ENCODE measurements around the gene CNOT6. TPM values are rescaled to one million over a fixed set of nuclear protein-coding genes. Genes with fewer than 3 reads are reported as not detected.

The CNOT6 gene
- polyA plus RNA-seq, 4 donors, result 53.0 to 74.1 (median 61.4) TPM

DNA sequence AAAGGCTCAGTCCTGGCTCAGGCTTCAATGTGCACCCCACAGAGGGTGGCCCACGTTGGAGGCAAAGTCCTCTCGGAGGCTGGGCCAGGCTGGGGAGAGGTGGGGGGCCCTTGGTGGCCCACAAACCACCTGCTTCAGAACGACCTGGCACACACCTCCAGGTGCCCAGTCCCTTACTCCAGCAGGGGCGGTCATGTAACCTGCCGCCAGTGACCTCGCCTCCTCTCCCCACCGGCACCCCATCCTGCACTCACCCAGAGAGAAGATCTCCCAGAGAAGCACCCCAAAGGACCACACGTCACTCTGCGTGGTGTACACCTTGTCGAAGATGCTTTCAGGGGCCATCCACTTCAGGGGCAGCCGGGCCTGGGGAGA lies 119.6 kb downstream of the CNOT6 start:
- DNase-seq (ENCODE audit: low read depth in 4 of 4, low spot score in 3 of 4), result no peak

DNA sequence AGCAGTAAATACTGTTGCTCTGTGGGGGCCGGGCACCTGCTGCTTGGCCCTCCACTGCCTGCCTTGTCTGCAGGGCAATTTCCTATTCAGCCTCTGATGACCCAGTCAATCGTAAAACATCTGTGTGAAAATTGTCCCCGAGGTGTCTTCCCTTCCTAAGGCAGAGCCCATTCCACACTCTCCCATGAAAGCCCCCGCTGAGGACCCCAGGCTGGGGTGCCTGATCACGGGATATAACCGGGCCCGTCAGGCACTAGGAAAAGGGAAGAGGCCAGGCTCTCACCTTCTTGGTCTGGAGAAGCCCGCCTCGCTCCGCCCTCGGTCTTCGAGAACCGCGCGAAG lies 124.3 kb downstream of the CNOT6 start:
- DNase-seq (ENCODE audit: low read depth in 4 of 4, low spot score in 3 of 4), result no peak

DNA sequence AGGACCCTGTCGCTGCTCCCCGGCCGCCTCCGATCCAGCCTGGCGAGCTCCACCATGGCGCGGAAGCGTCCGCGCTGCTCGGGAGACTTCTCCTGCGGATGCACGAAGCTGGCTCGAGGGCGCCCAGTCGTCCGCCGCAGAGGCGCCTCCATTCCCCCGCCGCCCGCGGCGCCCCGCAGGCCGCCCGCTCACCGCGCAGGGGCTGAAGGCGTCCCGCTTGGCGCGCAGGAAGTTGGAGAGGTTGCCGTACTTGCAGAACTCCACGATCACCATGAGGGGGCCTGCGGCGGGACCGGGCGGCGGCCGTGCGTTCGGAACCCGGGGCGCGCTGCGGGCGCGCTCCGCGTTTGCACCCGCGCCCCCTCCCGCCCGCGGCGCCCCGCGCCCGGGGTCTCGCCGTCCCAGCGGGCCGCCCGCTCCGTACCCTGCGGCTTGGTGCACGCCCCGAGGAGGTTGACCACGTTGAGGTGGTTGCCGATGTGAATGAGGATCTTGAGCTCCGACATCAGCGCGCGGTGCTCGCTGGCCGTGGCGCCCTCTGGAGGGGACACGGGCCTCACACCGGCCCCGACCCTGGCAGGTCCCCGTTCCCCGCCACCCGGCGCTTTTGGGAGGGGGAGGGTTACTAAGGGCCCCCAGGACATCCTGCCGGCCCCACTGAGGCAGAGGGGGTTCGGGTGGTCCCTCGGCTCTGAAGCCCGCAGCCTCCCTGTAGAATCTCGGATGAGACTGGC lies 124.8 kb downstream of the CNOT6 start:
- peak in 2 of 4 donors; percentile 32 to 36 for DNase-seq (ENCODE audit: low read depth in 4 of 4, low spot score in 3 of 4)

DNA sequence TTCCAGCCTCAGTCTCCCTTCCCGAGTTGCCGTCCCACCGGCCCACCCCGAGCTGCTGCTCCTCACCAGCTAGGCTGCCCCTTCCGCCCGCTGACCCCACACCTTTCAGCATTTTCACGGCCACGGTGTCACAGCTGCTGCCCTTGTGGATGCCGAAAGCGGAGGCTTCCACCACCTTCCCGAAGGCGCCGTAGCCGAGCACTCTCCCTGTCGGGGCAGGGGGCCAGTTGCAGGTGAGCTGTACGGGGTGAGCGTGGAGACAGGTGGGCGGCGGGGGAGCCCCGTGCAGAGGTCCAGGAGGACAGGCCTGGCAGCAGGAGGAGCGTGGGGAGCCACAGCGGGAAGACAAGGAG lies 125.4 kb downstream of the CNOT6 start:
- no peak for DNase-seq (ENCODE audit: low read depth in 4 of 4, low spot score in 3 of 4)

DNA sequence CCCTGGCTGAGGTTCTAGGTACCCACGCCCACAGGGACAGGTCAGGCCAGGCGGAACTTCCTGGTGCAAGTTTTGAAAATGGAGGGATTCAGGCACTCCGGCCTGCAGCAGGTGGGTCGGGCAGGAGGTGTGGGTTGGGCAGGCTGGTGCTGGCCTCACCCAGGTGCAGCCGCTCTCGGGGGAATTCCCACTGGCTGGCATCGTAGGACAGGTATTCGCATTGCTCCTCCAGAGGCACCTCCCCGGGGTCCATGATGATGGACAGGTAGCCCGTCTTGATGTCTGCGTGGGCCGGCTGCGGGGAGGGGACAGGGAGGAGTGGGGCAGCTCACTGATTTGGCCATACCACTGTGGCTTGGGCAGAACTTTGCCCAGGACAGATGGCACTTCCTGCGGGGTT lies 125.8 kb downstream of the CNOT6 start:
- no peak for DNase-seq (ENCODE audit: low read depth in 4 of 4, low spot score in 3 of 4)

DNA sequence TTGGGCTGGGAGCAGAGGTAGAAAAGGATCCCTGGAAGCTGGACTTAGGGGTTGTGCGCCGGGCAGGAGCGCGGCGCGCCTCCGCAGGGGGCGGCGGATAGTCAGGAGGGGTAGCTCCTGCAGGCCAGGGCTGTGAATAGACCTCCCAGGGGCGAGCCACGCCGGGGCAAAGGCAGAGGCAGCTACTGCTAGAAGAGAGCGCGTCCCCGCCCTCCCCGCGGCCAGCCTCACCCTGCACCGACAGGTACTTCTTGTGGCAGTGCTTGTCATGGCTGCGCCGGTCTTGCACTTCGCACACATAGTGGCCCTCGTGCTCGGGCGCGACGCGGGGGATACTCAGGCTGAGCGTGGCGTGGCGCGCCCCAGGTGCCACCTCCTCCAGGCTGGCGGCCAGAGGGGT lies 127.1 kb downstream of the CNOT6 start:
- DNase-seq (ENCODE audit: low read depth in 4 of 4, low spot score in 3 of 4), result no peak

DNA sequence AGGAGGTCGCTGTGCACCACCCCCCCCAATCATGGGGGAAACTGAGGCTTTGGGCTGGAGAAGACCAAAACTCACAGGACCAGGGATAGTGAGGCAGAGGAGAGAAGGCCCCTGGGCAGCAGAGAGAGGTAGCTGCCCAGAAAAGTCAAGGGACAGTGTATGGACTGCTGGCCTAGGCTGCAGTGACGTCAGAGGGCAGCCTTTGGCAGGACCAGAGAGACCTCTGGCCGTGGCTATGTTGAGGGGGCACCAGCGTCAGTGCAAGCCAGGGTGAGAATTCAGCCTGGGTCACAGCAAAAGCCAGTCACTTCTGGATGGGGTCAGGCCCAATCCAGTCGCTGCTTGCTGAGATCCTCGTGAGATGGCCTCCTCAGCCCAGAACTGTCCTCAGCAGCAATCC lies 128.7 kb downstream of the CNOT6 start:
- DNase-seq (ENCODE audit: low read depth in 4 of 4, low spot score in 3 of 4), result no peak

DNA sequence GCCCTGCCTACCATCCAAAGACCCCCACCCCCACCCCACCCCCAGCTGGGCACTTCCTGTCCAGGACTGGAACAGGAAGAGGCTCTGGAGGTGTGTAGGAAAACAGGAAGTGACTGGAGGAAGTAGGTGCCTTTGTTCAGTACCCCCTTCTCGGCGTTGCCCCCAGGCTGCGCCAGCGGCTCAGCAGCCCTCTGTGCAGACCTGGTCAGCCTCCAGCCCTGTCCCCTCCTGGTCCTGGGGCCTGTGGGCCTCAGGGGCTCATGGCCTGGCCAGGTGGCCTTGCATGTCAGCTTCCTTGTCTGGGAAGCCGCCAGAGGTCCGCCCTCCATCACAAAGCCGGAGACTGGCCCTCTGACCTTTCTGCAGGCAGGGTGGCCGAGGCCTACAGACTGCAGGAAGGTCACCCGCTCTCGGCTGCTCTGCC lies 129.2 kb downstream of the CNOT6 start:
- DNase-seq (ENCODE audit: low read depth in 4 of 4, low spot score in 3 of 4), result no peak

DNA sequence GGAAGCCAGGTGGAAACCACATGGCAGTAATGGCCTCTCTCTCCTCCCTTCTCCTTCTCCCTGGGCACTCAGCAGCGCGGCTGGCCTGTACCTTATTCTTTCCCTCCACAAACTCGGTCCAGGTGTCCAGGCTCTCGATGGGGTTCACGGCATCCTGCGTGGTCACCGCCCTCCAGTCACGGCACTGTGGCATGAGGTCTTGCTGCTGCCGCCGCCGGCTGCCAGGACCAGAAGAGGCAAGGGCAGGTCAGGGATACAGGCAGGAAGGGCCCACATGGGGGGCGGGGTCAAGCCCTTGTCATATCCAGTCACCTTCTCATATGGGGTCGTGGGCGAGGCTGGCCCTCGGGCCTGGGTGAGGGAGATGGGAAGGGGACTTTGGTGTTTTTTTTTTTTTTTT lies 129.7 kb downstream of the CNOT6 start:
- no peak for DNase-seq (ENCODE audit: low read depth in 4 of 4, low spot score in 3 of 4)

DNA sequence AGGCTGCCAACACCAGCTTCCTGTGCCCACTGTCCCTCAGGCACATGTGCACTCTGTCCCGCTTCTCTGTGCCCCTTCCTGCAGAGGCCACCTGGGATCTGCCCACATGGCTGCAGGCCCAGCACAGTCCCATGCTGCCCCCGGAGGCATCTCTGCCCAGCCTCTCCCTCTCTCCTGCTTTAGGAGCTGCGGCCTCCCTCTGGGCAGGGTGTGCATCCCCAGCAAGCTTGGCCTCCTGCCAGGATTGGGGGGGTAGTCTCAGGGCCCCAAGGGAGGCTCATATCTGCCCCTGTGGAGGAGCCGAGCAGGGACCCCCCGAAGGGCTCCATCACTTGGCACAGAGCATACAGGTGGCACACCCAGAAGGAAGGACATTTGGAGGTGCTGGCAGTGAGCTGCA lies 130.4 kb downstream of the CNOT6 start:
- DNase-seq (ENCODE audit: low read depth in 4 of 4, low spot score in 3 of 4), result no peak

DNA sequence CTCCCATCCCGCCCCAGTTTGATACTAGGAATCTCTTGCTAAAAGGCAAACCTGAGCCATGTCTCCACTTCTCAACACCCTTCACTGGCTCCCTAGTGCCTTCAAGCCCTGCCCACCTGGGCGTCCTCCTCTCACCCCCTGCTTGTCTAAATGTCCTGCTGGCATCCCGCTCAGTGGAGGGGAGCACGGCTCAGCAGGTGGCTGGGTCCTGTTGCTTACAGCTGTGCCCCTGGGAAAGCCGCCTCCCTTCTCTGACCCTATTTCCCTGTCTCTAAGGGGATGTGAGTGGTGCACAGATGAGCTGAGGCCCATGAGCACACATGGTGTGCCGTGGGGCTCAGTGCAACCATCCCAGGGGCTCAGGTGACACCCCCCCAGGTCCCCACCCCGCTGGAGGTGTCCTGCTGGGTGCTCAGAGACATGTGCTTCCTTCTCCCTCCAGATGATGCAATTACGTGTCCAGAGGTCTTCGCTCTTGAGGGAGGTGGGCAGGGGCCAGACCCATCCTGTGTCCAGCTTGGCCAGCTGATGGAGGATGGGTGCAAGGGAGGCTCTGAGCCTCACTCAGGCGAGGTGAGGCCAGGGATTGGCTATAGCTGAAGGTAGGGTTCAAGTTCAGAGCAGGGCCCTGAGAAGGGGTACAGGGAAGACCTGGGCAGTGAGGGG lies 131.1 kb downstream of the CNOT6 start:
- no peak for DNase-seq (ENCODE audit: low read depth in 4 of 4, low spot score in 3 of 4)

DNA sequence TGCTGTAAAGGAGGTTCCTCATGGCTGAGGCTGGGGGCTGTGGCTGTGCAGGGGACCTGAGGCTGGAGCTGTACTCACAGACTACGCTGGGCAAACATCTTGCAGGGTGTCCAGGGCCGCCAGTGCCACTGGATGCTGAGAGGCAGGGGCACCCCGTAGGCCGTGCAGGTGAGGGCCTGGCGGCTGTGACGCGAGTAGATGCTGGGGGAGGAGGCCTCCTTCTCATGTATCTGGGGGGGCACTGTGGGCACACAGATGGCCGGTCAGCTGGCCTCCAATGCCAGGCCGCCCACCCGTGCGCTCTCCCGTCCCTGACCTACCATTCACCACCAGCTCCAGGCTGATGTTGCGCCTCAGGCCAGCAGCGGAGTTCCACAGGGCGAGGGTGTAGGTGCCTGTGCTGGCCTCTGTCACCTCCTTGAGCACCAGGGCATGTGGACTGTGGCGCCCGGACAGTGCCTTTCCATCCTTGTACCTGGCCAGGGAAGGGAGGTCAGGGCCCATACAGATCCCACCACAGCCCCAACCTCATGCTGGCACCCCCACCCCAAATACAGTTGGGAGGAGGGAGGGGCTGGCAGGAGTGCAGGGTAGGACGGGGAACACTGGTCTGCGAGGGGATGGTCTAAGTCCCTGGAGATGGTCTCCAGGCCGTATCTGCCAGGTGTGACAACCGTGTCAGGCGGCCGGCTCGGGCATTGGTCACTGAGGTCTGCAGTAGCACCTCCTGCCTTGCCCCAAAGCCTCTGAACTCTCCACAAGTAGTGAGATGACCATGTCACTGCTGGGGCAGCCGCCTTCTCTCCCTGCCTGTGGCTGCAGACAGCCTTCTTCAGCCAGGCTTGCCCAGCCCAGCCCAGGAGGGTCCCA lies 131.8 kb downstream of the CNOT6 start:
- no peak for DNase-seq (ENCODE audit: low read depth in 4 of 4, low spot score in 3 of 4)

DNA sequence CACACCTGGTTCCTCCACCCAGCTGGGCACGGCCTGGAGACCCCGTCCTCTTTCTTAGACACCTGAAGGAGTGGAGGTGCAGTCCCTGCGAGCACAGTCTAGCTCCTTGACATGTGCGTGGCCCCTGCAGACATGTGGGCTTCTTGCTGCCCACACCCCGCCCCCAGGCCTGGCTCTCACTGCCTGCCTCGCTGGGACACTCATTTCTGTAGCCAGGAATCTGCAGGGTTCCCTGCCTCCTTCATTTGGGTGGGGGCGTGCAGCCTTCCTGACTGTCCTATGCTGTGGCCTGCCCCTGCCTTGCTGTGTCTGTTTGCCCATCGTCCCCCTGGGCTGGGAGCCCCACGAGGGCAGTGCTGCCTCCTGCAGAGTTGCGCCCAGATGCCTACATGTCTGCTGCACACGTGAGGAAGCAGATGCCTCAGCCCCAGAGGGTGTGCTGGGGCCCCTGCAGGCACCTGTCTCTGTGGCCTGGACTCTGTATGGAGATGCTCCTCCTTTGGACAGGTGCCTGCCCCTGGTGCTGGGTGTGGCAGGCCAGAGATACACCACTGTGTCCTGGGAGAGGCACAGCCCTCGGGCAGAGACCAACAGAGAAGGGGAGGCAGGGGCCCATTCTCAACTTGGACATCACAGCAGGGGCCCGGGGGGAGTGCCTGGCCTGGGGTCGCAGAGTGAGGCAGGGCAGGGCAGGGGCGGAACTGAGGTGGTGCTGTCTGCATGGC lies 132.6 kb downstream of the CNOT6 start:
- DNase-seq (ENCODE audit: low read depth in 4 of 4, low spot score in 3 of 4), result no peak

DNA sequence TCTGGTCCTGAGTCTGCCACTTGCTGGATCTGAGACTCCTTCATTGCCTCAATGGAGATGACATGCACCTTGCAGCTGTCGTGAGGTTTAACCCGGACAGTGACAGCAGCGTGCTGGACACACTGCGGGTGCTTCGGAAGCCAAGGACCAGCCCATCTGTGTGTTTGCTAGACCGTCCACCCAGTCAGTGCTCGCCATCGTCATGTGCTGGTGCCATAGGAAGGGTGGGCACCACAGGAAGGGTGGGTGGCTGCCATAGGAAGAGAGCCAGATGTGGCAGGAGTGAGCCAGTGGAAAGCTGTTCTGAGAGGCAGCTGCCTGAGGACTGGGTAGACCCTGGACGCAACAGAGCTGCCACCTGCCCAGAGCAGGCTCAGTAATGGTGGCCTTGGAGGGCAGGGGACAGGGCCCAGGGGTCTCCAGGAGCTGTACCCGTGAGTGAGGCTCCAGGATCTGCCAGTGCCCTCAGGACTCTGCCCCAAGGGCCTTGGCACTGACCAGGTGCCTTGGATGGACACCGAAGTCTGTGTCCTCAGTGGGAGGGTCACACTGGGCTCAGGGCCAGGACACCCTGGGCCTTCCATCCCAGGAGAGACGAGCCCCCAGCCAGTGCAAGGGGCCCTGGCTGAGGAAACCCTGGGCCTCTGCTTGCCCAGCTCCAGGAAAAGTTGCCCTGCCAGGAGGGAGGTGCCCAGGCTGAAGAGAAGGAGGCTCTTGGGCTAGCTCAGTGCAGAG lies 133.4 kb downstream of the CNOT6 start:
- DNase-seq (ENCODE audit: low read depth in 4 of 4, low spot score in 3 of 4), result no peak

Other genes starting within 250 kb of the CNOT6 start
- gene MAPK9, start 202.3 kb upstream of the CNOT6 start, polyA plus RNA-seq (ENCODE audit: insufficient read length in 4 of 4), result 10 to 100 TPM; 34.8 to 48.4 (median 43.9) TPM
- gene GFPT2, start 141.0 kb upstream of the CNOT6 start, polyA plus RNA-seq (ENCODE audit: insufficient read length in 4 of 4), result 1 to 10 TPM; 4.2 to 4.9 (median 4.6) TPM
- 1 to 10 TPM; 1.3 to 2.4 (median 1.6) TPM for gene SCGB3A1, start 97.1 kb downstream of the CNOT6 start, polyA plus RNA-seq (ENCODE audit: insufficient read length in 4 of 4)
- gene FLT4, start 155.2 kb downstream of the CNOT6 start, polyA plus RNA-seq (ENCODE audit: insufficient read length in 4 of 4), result 10 to 100 TPM; 25.4 to 32.7 (median 28.9) TPM
- not detected for gene OR2Y1, start 245.7 kb downstream of the CNOT6 start, polyA plus RNA-seq (ENCODE audit: insufficient read length in 4 of 4)

Measured in right renal pelvis (tissue), 4 donors.